Neural progenitor cell (in vitro differentiated cells): Measurements from ENCODE around the gene SIL1. TPM values are rescaled to one million over a fixed set of nuclear protein-coding genes. Genes with fewer than 3 reads are reported as not detected.

Experiments
- DNase-seq: peaks from one replicate; pipeline ENCODE4 v3.0.0-alpha.2; 2016; ENCODE audit warnings: low spot score
- H2AFZ ChIP-seq: fragments of 200-600 bp; sonication (generic); replicated peaks from 2 replicates; pipeline ENCODE4 v1.6.1; 2016; ENCODE audit warnings: antibody characterized with exemption
- H3F3A ChIP-seq: fragments of 200-600 bp; sonication (generic); 2 replicates; pipeline ENCODE4 v1.6.1; 2016; ENCODE audit warnings: antibody characterized with exemption, low read depth
- H3K27ac ChIP-seq: fragments of 200-600 bp; sonication (generic); 2 replicates; pipeline ENCODE4 v1.5.1; 2016; ENCODE audit warnings: mild to moderate bottlenecking
- H3K27me3 ChIP-seq: fragments of 200-600 bp; sonication (generic); 2 replicates; pipeline ENCODE4 v1.6.1; 2016; ENCODE audit warnings: mild to moderate bottlenecking, moderate library complexity
- H3K36me3 ChIP-seq: fragments of 200-600 bp; sonication (generic); 2 replicates; pipeline ENCODE4 v1.5.1; 2016
- H3K4me1 ChIP-seq: fragments of 200-600 bp; sonication (generic); 2 replicates; pipeline ENCODE4 v1.6.1; 2016; ENCODE audit warnings: mixed run types
- H3K4me2 ChIP-seq: fragments of 200-600 bp; sonication (generic); 2 replicates; pipeline ENCODE4 v1.6.1; 2016
- H3K4me3 ChIP-seq: fragments of 200-600 bp; sonication (generic); 2 replicates; pipeline ENCODE4 v1.5.1; 2016
- H3K79me2 ChIP-seq: fragments of 200-600 bp; sonication (generic); 2 replicates; pipeline ENCODE4 v1.6.1; 2016; ENCODE audit warnings: low read depth
- H3K9ac ChIP-seq: fragments of 200-600 bp; sonication (generic); 2 replicates; pipeline ENCODE4 v1.6.1; 2016
- H3K9me3 ChIP-seq: fragments of 200-600 bp; sonication (generic); 2 replicates; pipeline ENCODE4 v1.5.1; 2016; ENCODE audit warnings: low read depth
- H4K20me1 ChIP-seq: fragments of 200-600 bp; sonication (generic); 2 replicates; pipeline ENCODE4 v1.6.1; 2016; ENCODE audit warnings: low read depth
- H3K27ac Mint-ChIP-seq: 3 replicates; pipeline ENCODE4 v1.8.0; 2021; ENCODE audit warnings: mixed read lengths
- H3K27me3 Mint-ChIP-seq: 2 replicates; pipeline ENCODE4 v1.8.0; 2022; ENCODE audit warnings: low read depth, mild to moderate bottlenecking, inconsistent platforms, moderate library complexity, mixed read lengths; ENCODE audit not compliant: insufficient read depth
- H3K36me3 Mint-ChIP-seq: 3 replicates; pipeline ENCODE4 v1.8.0; 2021; ENCODE audit warnings: mixed read lengths
- H3K4me1 Mint-ChIP-seq: 3 replicates; pipeline ENCODE4 v1.8.0; 2021; ENCODE audit warnings: mixed read lengths
- H3K4me3 Mint-ChIP-seq: 3 replicates; pipeline ENCODE4 v1.8.0; 2021; ENCODE audit warnings: mild to moderate bottlenecking, moderate library complexity, mixed read lengths
- H3K9me3 Mint-ChIP-seq: 3 replicates; pipeline ENCODE4 v1.8.0; 2020; ENCODE audit warnings: mixed read lengths
- EZH2 ChIP-seq: fragments of 200-600 bp; sonication (generic); IDR thresholded peaks from 2 replicates; pipeline ENCODE4 v1.6.1; 2017; ENCODE audit warnings: antibody characterized with exemption, mild to moderate bottlenecking, moderate library complexity
- EZH2phosphoT487 ChIP-seq: fragments of 200-600 bp; sonication (generic); IDR thresholded peaks from 2 replicates; pipeline ENCODE4 v1.6.1; 2017; ENCODE audit warnings: antibody characterized with exemption
- total RNA-seq: library from RNA; depleted of rRNA; stranded (reverse); fragments of >200 nt; gene quantifications from 2 replicates; pipeline ENCODE4 v1.2.3, GENCODE V29; 2015; ENCODE audit warnings: low replicate concordance
- TF ChIP-seq, protein P1 (sequence below): fragments of 200-600 bp; sonication (generic); IDR thresholded peaks from 2 replicates; pipeline ENCODE4 v1.5.1; 2017; ENCODE audit warnings: antibody characterized with exemption, mild to moderate bottlenecking

The SIL1 gene
- total RNA-seq, 1 donor from 2014 or later: 5.5 TPM

DNA sequence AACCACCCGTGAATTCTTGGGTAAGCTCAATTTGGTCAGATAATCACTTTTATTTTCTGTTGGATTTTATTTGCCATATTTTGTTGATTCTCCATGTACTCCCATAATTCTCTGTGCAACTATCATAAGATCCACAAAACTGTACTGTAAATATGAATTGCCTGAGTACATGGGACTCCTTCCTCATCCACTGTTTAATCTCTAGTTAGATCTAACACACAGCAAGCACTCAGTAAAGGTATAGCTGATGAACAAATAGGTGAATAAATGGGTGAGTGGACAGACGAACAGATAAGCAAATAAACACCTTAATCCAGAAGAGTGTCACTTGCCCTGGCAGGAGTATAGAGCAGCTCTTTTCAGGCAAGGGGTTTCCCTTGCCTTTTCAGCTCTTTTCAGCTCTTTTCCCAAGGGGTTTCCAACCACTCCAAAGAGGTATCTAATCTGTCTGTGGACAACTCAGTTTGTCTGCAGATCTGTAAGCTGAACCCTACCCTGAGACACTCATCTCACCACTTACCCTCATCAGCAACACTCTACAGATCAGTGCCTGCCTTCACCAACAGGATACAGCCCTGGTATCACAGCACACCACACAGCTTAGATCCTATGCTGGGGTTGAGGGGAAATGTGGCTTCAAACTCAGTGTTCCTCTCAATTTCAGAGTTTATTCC, 51.2 kb downstream of the SIL1 start:
- Histone ChIP-seq H3K4me2 (no peak overlapping the region), H4K20me1 (no peaks in the 10 kb centered on the region), H3K4me3 (no peak overlapping the region), H3K79me2 (no peaks in the 10 kb centered on the region), H3F3A (no peaks in the 10 kb centered on the region), H3K27ac (no peak overlapping the region), H2AFZ (no peak overlapping the region), H3K9ac (no peak overlapping the region), H3K36me3 (no peaks in the 10 kb centered on the region), H3K9me3 (no peaks in the 10 kb centered on the region), H3K4me1 (peaks cover 7% of the 10 kb centered on the region), H3K27me3 (no peaks in the 10 kb centered on the region)
- H3K36me3 Mint-ChIP-seq: no peaks in the 10 kb centered on the region
- H3K27me3 Mint-ChIP-seq: peaks cover 3% of the 10 kb centered on the region
- DNase-seq: no peak
- H3K27ac Mint-ChIP-seq: peak overlapping the region; percentile 21
- TF ChIP-seq, protein P1, sequence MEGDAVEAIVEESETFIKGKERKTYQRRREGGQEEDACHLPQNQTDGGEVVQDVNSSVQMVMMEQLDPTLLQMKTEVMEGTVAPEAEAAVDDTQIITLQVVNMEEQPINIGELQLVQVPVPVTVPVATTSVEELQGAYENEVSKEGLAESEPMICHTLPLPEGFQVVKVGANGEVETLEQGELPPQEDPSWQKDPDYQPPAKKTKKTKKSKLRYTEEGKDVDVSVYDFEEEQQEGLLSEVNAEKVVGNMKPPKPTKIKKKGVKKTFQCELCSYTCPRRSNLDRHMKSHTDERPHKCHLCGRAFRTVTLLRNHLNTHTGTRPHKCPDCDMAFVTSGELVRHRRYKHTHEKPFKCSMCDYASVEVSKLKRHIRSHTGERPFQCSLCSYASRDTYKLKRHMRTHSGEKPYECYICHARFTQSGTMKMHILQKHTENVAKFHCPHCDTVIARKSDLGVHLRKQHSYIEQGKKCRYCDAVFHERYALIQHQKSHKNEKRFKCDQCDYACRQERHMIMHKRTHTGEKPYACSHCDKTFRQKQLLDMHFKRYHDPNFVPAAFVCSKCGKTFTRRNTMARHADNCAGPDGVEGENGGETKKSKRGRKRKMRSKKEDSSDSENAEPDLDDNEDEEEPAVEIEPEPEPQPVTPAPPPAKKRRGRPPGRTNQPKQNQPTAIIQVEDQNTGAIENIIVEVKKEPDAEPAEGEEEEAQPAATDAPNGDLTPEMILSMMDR: no peak
- TF ChIP-seq EZH2phosphoT487: no peak
- H3K9me3 Mint-ChIP-seq: no peaks in the 10 kb centered on the region
- peaks cover 39% of the 10 kb centered on the region for H3K4me1 Mint-ChIP-seq
- H3K4me3 Mint-ChIP-seq: no peak overlapping the region

DNA sequence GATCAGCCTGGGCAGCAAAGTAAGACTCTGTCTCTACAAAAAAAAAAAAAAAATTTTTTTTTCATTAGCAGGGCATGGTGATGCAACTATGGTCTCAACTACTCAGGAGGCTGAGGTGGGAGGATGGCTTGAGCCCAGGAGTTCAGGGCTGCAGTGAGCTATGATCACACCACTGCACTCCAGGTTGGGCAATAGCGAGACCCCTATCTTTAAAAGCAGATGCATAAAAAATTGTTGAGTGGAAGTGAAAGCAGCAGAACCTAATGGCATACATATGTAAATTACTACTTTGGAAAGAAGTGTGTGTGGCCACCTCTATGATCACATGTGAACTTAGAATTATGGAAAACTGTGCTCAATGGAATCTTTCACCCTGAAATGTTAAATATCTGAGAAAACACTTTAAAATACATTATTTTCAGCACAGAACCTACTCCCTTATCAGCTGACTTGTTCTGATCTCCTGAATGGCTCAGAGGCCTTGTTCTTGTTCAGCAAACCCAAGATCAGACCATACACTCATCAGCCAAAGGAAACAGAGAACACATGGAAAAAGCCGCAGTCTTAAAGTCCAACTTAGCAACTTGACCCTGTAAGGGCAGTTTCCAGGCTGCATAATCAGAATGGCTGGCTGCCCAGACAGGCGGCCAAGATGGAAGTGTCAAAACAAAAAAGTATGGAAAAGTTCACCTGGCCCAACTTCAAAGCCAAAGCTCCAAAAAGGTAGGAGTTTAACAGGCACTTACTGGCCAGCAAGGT, 56.5 kb downstream of the SIL1 start:
- no peak overlapping the region for H3K27ac ChIP-seq
- H3K4me1 Mint-ChIP-seq: peaks cover 39% of the 10 kb centered on the region
- no peak for DNase-seq
- no peaks in the 10 kb centered on the region for H3K79me2 ChIP-seq
- no peak overlapping the region for H3K9ac ChIP-seq
- H3K27ac Mint-ChIP-seq: no peak overlapping the region
- H3K36me3 Mint-ChIP-seq: no peaks in the 10 kb centered on the region
- no peaks in the 10 kb centered on the region for H3K4me1 ChIP-seq
- no peak overlapping the region for H3K4me3 Mint-ChIP-seq
- H4K20me1 ChIP-seq: no peaks in the 10 kb centered on the region
- no peak overlapping the region for H2AFZ ChIP-seq
- peaks cover 7% of the 10 kb centered on the region for H3K27me3 Mint-ChIP-seq
- H3K9me3 Mint-ChIP-seq: no peaks in the 10 kb centered on the region
- H3K4me2 ChIP-seq: no peak overlapping the region
- H3F3A ChIP-seq: no peaks in the 10 kb centered on the region
- H3K36me3 ChIP-seq: no peaks in the 10 kb centered on the region
- no peak overlapping the region for H3K4me3 ChIP-seq
- no peaks in the 10 kb centered on the region for H3K9me3 ChIP-seq
- no peaks in the 10 kb centered on the region for H3K27me3 ChIP-seq
- TF ChIP-seq EZH2: no peak
- TF ChIP-seq EZH2phosphoT487: no peak
- TF ChIP-seq, protein P1: no peak

DNA sequence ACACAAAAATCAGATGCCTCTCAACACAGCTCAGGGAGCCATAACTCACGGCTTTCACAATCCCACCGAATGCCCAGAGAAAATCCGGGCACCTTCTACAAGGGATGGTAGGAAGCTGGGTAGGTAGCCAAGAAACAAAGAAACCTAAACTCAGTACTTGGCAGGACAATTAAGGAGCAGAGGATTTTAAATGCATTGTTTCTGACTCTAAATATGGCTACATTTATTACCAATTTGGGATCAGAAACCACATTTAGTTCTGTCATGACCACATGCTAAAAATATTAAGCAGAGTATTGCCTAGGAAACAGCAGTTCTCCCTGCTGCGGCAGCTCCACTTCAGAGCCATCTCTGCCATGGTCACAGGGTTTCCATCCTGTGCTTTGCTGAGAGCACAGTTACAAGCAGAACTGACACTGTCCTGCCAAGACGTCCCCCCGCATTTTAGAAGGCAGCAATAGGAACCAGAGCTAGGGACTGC, 57.5 kb downstream of the SIL1 start:
- Mint-ChIP-seq H3K27ac (no peak overlapping the region), H3K4me1 (peaks cover 39% of the 10 kb centered on the region), H3K27me3 (peaks cover 9% of the 10 kb centered on the region), H3K36me3 (no peaks in the 10 kb centered on the region), H3K9me3 (no peaks in the 10 kb centered on the region), H3K4me3 (no peak overlapping the region)
- H3K4me2 ChIP-seq: no peak overlapping the region
- H2AFZ ChIP-seq: no peak overlapping the region
- no peak overlapping the region for H3K27ac ChIP-seq
- H4K20me1 ChIP-seq: no peaks in the 10 kb centered on the region
- H3F3A ChIP-seq: no peaks in the 10 kb centered on the region
- DNase-seq: no peak
- TF ChIP-seq, protein P1: no peak
- TF ChIP-seq EZH2: no peak
- TF ChIP-seq EZH2phosphoT487: no peak
- H3K4me3 ChIP-seq: no peak overlapping the region
- no peak overlapping the region for H3K9ac ChIP-seq
- H3K9me3 ChIP-seq: no peaks in the 10 kb centered on the region
- no peaks in the 10 kb centered on the region for H3K79me2 ChIP-seq
- no peaks in the 10 kb centered on the region for H3K27me3 ChIP-seq
- H3K36me3 ChIP-seq: no peaks in the 10 kb centered on the region
- no peaks in the 10 kb centered on the region for H3K4me1 ChIP-seq
